PC-9 (cell line): Measurements from ENCODE around the gene CBX7. TPM values are rescaled to one million over a fixed set of nuclear protein-coding genes. Genes with fewer than 3 reads are reported as not detected.

Source experiments
- BruUV-seq: library from RNA; stranded (reverse); fragments of 400-500 nt; replicated peaks from 2 replicates; lab custom pipeline; 2021; lab: Mats Ljungman, UMichigan
- CTCF ChIA-PET: fragments of 300-600 bp; sonication (Branson Sonifier 250); formaldehyde crosslinking; loops from one replicate; lab custom pipeline; 2022; ENCODE audit warnings: antibody characterized with exemption; lab: Charles Lee
- POLR2A ChIA-PET: fragments of 300-600 bp; sonication (Branson Sonifier 250); formaldehyde crosslinking; loops from one replicate; lab custom pipeline; 2022; ENCODE audit warnings: antibody characterized with exemption; ENCODE audit not compliant: unreplicated experiment; lab: Charles Lee
- DNase-seq, 2 experiments: peaks; one replicate each; pipeline versions ENCODE4 v3.0.0 to v3.0.0-alpha.2; 2015 to 2022; ENCODE audit warnings: mixed read lengths in 1 of 2
- H2AFZ ChIP-seq: fragments of 200-600 bp; sonication (generic); 2 replicates; pipeline ENCODE4 v1.8.1; 2017; ENCODE audit warnings: antibody characterized with exemption
- H3F3A ChIP-seq: fragments of 200-600 bp; sonication (generic); 2 replicates; pipeline ENCODE4 v1.8.1; 2017; ENCODE audit warnings: antibody characterized with exemption, mild to moderate bottlenecking, low read depth; ENCODE audit not compliant: insufficient read depth
- H3K27ac ChIP-seq: fragments of 200-600 bp; sonication (generic); 2 replicates; pipeline ENCODE4 v1.6.1; 2016; ENCODE audit warnings: mixed run types
- H3K27me3 ChIP-seq: fragments of 200-600 bp; sonication (generic); 2 replicates; pipeline ENCODE4 v1.6.1; 2016; ENCODE audit warnings: low read depth, mixed run types; ENCODE audit not compliant: insufficient read depth
- H3K36me3 ChIP-seq: fragments of 200-600 bp; sonication (generic); 2 replicates; pipeline ENCODE4 v1.6.1; 2016; ENCODE audit warnings: low read depth, mixed run types
- H3K4me1 ChIP-seq: fragments of 200-600 bp; sonication (generic); replicated peaks from 2 replicates; pipeline ENCODE4 v1.6.1; 2016; ENCODE audit warnings: mixed run types; ENCODE audit not compliant: insufficient read depth
- H3K4me2 ChIP-seq: fragments of 200-600 bp; sonication (generic); 2 replicates; pipeline ENCODE4 v1.6.1; 2017; ENCODE audit warnings: mixed run types
- H3K4me3 ChIP-seq: fragments of 200-600 bp; sonication (generic); 2 replicates; pipeline ENCODE4 v1.6.1; 2016; ENCODE audit warnings: mixed run types
- H3K79me2 ChIP-seq: fragments of 200-600 bp; sonication (generic); 2 replicates; pipeline ENCODE4 v1.6.1; 2017; ENCODE audit warnings: low read depth, mixed run types
- H3K9me2 ChIP-seq: fragments of 200-600 bp; sonication (generic); 2 replicates; pipeline ENCODE4 v1.8.1; 2017; ENCODE audit warnings: mild to moderate bottlenecking; ENCODE audit not compliant: insufficient read depth
- H3K9me3 ChIP-seq: fragments of 200-600 bp; sonication (generic); 2 replicates; pipeline ENCODE4 v1.8.1; 2016; ENCODE audit warnings: low read depth; ENCODE audit not compliant: insufficient read depth
- H4K20me1 ChIP-seq: fragments of 200-600 bp; sonication (generic); 2 replicates; pipeline ENCODE4 v1.8.1; 2017; ENCODE audit not compliant: insufficient read depth
- EZH2 ChIP-seq: fragments of 200-600 bp; sonication (generic); IDR thresholded peaks from 2 replicates; pipeline ENCODE4 v1.8.0; 2017; ENCODE audit warnings: antibody characterized with exemption, low read depth
- intact Hi-C: fragments of 100-400 bp; cut with micrococcal nuclease; formaldehyde crosslinking; loops from one replicate; pipeline ENCODE4 v1.10.0; 2022; ENCODE audit not compliant: unreplicated experiment
- total RNA-seq: library from RNA; stranded (reverse); gene quantifications from 2 replicates; pipeline ENCODE4 v1.2.3, GENCODE V29; 2021
- TF ChIP-seq, protein P1 (sequence below): fragments of 200-600 bp; sonication (generic); conservative IDR thresholded peaks from 2 replicates; pipeline ENCODE4 v1.6.1; 2017; ENCODE audit warnings: mixed run types, antibody characterized with exemption, mild to moderate bottlenecking, moderate library complexity

Gene CBX7
- total RNA-seq, 1 experiment from 2014 or later = 29.1 TPM

- no peaks in the 10 kb centered on the region for H3K79me2 ChIP-seq
- no peak for DNase-seq
- ChIA-PET CTCF (interaction anchor here (0.6 to 0.7 kb wide), 2 partner anchors 181 to 353 kb away, joined by 3 to 4 read pairs; no protein-coding TSS in a partner anchor), POLR2A (interaction anchor here (0.7 kb wide), 1 partner anchor 21 kb away, joined by 9 read pairs; no protein-coding TSS in a partner anchor)
- intact Hi-C loops = loop anchor here (1.0 to 5.0 kb wide), 2 partner anchors 253 to 356 kb away; no protein-coding TSS in a partner anchor
- no TSS peak for BruUV-seq
- no peak overlapping the region for H3K4me3 ChIP-seq
- peaks cover 8% of the 10 kb centered on the region; the same call in 1 of the 2 replicates for H3F3A ChIP-seq
- no peaks in the 10 kb centered on the region for H3K27me3 ChIP-seq
- H2AFZ ChIP-seq = no peak overlapping the region
- H3K9me2 ChIP-seq = no peaks in the 10 kb centered on the region
- no peak overlapping the region for H3K4me2 ChIP-seq
- no peak overlapping the region for H3K27ac ChIP-seq
- no peaks in the 10 kb centered on the region for H4K20me1 ChIP-seq
- no peaks in the 10 kb centered on the region for H3K9me3 ChIP-seq
- peaks cover 12% of the 10 kb centered on the region for H3K4me1 ChIP-seq
- no peaks in the 10 kb centered on the region for H3K36me3 ChIP-seq
- no peak for TF ChIP-seq EZH2
- TF ChIP-seq, protein P1, sequence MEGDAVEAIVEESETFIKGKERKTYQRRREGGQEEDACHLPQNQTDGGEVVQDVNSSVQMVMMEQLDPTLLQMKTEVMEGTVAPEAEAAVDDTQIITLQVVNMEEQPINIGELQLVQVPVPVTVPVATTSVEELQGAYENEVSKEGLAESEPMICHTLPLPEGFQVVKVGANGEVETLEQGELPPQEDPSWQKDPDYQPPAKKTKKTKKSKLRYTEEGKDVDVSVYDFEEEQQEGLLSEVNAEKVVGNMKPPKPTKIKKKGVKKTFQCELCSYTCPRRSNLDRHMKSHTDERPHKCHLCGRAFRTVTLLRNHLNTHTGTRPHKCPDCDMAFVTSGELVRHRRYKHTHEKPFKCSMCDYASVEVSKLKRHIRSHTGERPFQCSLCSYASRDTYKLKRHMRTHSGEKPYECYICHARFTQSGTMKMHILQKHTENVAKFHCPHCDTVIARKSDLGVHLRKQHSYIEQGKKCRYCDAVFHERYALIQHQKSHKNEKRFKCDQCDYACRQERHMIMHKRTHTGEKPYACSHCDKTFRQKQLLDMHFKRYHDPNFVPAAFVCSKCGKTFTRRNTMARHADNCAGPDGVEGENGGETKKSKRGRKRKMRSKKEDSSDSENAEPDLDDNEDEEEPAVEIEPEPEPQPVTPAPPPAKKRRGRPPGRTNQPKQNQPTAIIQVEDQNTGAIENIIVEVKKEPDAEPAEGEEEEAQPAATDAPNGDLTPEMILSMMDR = no peak
Measured at GRCh38 chr22:39122772-39123470, 29.6 kb downstream of the CBX7 start.

DNA sequence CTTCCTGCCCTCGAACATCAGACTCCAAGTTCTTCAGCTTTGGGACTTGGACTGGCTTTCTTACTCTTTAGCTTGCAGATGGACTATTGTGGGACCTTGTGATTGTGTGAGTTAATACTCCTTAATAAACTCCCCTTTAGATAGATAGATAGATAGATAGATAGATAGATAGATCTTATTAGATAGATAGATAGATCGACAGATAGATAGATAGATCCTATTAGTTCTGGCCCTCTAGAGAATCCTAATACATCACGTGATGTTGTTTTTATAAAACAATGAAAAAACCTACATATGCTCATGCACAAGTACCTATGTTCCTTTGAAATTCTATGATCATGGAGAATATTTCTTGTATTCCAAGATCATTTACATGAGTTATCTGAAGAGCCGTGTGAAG lies 31.5 kb downstream of the CBX7 start:
- no TSS peak for BruUV-seq
- Histone ChIP-seq H3K9me2 (no peaks in the 10 kb centered on the region), H3K27me3 (no peaks in the 10 kb centered on the region), H3K4me3 (no peak overlapping the region), H3K36me3 (no peaks in the 10 kb centered on the region), H3K9me3 (no peaks in the 10 kb centered on the region), H3K27ac (no peak overlapping the region), H3K79me2 (no peaks in the 10 kb centered on the region), H3K4me1 (peaks cover 18% of the 10 kb centered on the region), H4K20me1 (no peaks in the 10 kb centered on the region), H3F3A (peaks cover 8% of the 10 kb centered on the region; the same call in 1 of the 2 replicates), H2AFZ (no peak overlapping the region), H3K4me2 (no peak overlapping the region)
- ChIA-PET POLR2A (no interaction called here), CTCF (interaction anchor here (0.7 kb wide), 1 partner anchor 106 kb away, joined by 4 read pairs; no protein-coding TSS in a partner anchor)
- intact Hi-C loops = loop anchor here (5.0 kb wide), 1 partner anchor 354 kb away; no protein-coding TSS in a partner anchor
- TF ChIP-seq EZH2 = no peak
- TF ChIP-seq, protein P1 = no peak
- DNase-seq = no peak

- no peaks in the 10 kb centered on the region for H3K79me2 ChIP-seq
- H3K9me3 ChIP-seq = no peaks in the 10 kb centered on the region
- H3K4me3 ChIP-seq = no peak overlapping the region
- intact Hi-C loops = loop anchor here (1.0 to 5.0 kb wide), 3 partner anchors 70 to 247 kb away; partner anchors contain the start of gene APOBEC3C
- no peak overlapping the region for H2AFZ ChIP-seq
- BruUV-seq = no TSS peak
- H3K36me3 ChIP-seq = no peaks in the 10 kb centered on the region
- CTCF ChIA-PET = no interaction called here
- no peaks in the 10 kb centered on the region for H3K9me2 ChIP-seq
- no peak overlapping the region for H3K27ac ChIP-seq
- H3K4me2 ChIP-seq = no peak overlapping the region
- DNase-seq = peak; percentile 50 to 58
- no peaks in the 10 kb centered on the region for H3K27me3 ChIP-seq
- peaks cover 18% of the 10 kb centered on the region for H3K4me1 ChIP-seq
- H4K20me1 ChIP-seq = no peaks in the 10 kb centered on the region
- TF ChIP-seq, protein P1 = peak; percentile 80
- TF ChIP-seq EZH2 = no peak
- POLR2A ChIA-PET = no interaction called here
- peaks cover 6% of the 10 kb centered on the region; the same call in 1 of the 2 replicates for H3F3A ChIP-seq
Measured at GRCh38 chr22:39117585-39118191, 34.8 kb downstream of the CBX7 start.
